Measurements from ENCODE around the gene ACIN1.
"Not testable (repeated sequence)": the region's sequence is repeated elsewhere in the genome, so short reads cannot be mapped to it uniquely, and the experiment has no call there.

ACIN1 gene

DNA sequence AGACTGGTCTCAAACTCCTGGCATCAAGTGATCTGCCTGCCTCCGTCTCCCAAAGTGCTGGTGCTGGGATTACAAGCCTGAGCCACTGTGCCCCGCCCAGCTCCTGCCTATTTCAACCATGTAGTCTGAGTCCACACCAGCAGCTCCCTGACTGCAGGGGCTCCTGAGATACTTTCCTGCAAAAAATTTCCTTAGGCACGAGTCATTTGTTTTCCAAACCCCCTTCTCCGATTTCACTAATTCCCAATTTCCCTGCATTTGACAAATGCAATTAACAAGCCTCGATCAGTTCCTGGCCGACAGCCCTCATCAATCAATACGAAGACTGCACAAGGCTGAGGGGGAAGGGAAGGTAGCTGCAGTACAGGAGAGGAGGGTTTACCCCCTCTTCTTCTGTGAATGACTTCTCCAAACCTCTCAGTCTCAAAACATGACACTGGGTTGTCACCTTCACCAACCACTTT, 70.3 kb downstream of the ACIN1 start:
- Histone ChIP-seq H3K9me3 (ENCODE audit: control insufficient read depth, insufficient read depth, low read length) (no peaks in the 10 kb centered on the region), H3K27me3 (ENCODE audit: control insufficient read depth, insufficient read depth, low read length) (no peaks in the 10 kb centered on the region), H3K4me3 (ENCODE audit: low read length) (no peak overlapping the region), H3K27ac (ENCODE audit: low read length) (no peak overlapping the region), H3K4me1 (ENCODE audit: control insufficient read depth, insufficient read depth, low read length) (no peaks in the 10 kb centered on the region), H3K36me3 (ENCODE audit: control insufficient read depth, insufficient read depth, low read length) (peaks cover 17% of the 10 kb centered on the region)
- DNase-seq (ENCODE audit: low read depth, low spot score) = no peak
- WGBS (ENCODE audit: insufficient coverage, insufficient read length) = 100% methylated on average over 2 of the region's 7 CpGs

DNA sequence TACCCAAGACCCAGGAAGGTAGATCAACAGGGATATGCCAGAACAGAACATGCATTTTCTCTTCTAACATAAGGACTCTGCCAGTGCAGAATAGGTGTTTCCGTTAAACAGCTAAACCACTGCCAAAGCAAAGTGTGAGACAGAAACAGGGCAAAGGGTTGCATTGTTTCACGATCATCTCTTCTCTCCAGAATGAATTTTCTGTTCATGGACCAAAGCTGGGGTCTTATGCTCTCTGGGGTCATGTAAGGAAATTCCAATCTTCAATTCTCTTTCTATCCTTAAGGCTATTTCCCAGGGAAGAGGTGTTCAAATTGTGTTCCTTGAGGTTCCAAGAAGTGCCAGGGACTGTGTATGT, 71.2 kb downstream of the ACIN1 start:
- no peaks in the 10 kb centered on the region for H3K4me1 ChIP-seq (ENCODE audit: control insufficient read depth, insufficient read depth, low read length)
- H3K27ac ChIP-seq (ENCODE audit: low read length) = no peak overlapping the region
- no peaks in the 10 kb centered on the region for H3K9me3 ChIP-seq (ENCODE audit: control insufficient read depth, insufficient read depth, low read length)
- H3K27me3 ChIP-seq (ENCODE audit: control insufficient read depth, insufficient read depth, low read length) = no peaks in the 10 kb centered on the region
- H3K4me3 ChIP-seq (ENCODE audit: low read length) = no peak overlapping the region
- no peak for DNase-seq (ENCODE audit: low read depth, low spot score)
- no CpG with 5 or more reads among the region's 2 CpGs for WGBS (ENCODE audit: insufficient coverage, insufficient read length)
- H3K36me3 ChIP-seq (ENCODE audit: control insufficient read depth, insufficient read depth, low read length) = peaks cover 13% of the 10 kb centered on the region

- H3K9me3 ChIP-seq (ENCODE audit: control insufficient read depth, insufficient read depth, low read length) = no peaks in the 10 kb centered on the region
- no CpG with 5 or more reads among the region's 8 CpGs for WGBS (ENCODE audit: insufficient coverage, insufficient read length)
Observed at GRCh38 chr14:23023022-23023794, 71.7 kb downstream of the ACIN1 start.

GRCh38 chr14:23021889-23022442, 73.0 kb downstream of the ACIN1 start:
- Histone ChIP-seq H3K4me3 (ENCODE audit: low read length) (no peak overlapping the region), H3K27me3 (ENCODE audit: control insufficient read depth, insufficient read depth, low read length) (no peaks in the 10 kb centered on the region), H3K27ac (ENCODE audit: low read length) (no peak overlapping the region), H3K9me3 (ENCODE audit: control insufficient read depth, insufficient read depth, low read length) (no peaks in the 10 kb centered on the region), H3K36me3 (ENCODE audit: control insufficient read depth, insufficient read depth, low read length) (peaks cover 11% of the 10 kb centered on the region), H3K4me1 (ENCODE audit: control insufficient read depth, insufficient read depth, low read length) (no peaks in the 10 kb centered on the region)
- WGBS (ENCODE audit: insufficient coverage, insufficient read length) = no CpG with 5 or more reads among the region's 7 CpGs
- no peak for DNase-seq (ENCODE audit: low read depth, low spot score)

More at GRCh38 chr14:23023022-23023794, 71.7 kb downstream of the ACIN1 start:
- DNase-seq (ENCODE audit: low read depth, low spot score) = no peak
- Histone ChIP-seq H3K36me3 (ENCODE audit: control insufficient read depth, insufficient read depth, low read length) (peaks cover 11% of the 10 kb centered on the region), H3K4me1 (ENCODE audit: control insufficient read depth, insufficient read depth, low read length) (no peaks in the 10 kb centered on the region), H3K27me3 (ENCODE audit: control insufficient read depth, insufficient read depth, low read length) (no peaks in the 10 kb centered on the region), H3K27ac (ENCODE audit: low read length) (no peak overlapping the region), H3K4me3 (ENCODE audit: low read length) (no peak overlapping the region)

DNA sequence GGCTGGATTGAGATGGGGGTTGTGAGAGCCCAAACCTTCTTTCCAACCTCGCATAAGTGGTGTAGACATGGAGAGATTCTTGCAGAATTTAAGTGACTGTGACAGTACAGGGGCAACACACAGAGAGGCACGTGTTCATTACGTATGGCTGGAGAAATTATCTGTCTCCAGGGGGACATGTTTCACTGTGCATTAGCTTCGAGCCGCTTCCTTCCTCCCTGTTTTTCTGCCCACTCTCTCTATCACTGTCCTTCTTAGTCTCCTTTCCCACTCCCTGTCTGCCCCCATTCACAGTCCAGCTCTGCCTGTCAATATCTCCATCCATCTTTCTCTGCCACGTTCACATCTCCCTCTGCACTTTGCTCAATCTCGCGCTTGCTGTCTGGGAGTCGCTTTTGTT, 73.5 kb downstream of the ACIN1 start:
- no peak for DNase-seq (ENCODE audit: low read depth, low spot score)
- H3K4me3 ChIP-seq (ENCODE audit: low read length) = no peak overlapping the region
- H3K27ac ChIP-seq (ENCODE audit: low read length) = no peak overlapping the region
- H3K9me3 ChIP-seq (ENCODE audit: control insufficient read depth, insufficient read depth, low read length) = no peaks in the 10 kb centered on the region
- H3K27me3 ChIP-seq (ENCODE audit: control insufficient read depth, insufficient read depth, low read length) = no peaks in the 10 kb centered on the region
- no CpG with 5 or more reads among the region's 9 CpGs for WGBS (ENCODE audit: insufficient coverage, insufficient read length)
- H3K4me1 ChIP-seq (ENCODE audit: control insufficient read depth, insufficient read depth, low read length) = no peaks in the 10 kb centered on the region
- peaks cover 11% of the 10 kb centered on the region for H3K36me3 ChIP-seq (ENCODE audit: control insufficient read depth, insufficient read depth, low read length)

DNA sequence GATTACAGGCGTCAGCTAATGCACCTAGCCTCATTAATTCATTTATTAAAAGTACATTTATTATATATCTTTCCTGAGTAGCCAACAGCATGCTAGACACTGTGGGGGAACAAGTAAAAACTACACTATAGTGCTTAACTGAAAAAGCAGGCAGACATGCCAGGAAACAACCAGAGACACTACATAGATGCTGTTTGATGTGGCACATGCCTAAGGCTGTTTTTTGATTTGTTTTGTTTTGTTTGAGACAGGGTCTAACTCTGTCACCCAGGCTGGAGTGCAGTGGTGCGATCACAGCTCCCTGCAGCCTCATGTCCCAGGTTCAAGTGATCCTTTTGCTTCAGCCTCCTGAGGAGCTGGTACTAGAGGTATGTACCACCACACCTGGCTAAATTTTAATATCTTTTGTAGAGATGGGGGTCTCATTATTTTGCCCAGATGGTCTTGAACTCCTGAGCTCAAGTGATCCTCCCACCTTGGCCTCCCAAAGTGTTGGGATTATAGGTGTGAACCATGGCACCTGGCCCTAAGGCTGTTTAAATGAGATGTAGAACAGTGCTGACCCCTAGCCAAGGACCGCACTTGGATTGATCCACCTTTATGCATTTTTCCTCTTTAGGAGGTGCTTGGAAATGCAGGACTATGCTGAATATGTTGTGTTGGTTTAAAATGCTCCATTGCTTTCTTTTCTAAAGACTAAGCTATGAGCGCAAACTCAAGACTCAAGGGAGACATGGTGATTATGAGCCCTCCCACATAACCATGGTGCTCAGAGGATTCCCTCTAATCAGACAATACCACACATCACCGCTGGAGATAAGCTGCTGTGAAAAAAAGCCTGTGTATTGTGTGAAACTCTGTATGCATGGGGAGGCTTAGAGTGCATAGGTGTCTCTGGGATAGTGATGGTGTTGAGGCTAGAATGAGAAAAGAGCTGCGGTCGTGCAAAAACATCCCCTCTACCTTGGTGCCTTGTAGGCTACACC, 74.5 kb downstream of the ACIN1 start:
- no CpG with 5 or more reads among the region's 7 CpGs for WGBS (ENCODE audit: insufficient coverage, insufficient read length)
- no peak overlapping the region for H3K4me3 ChIP-seq (ENCODE audit: low read length)
- H3K9me3 ChIP-seq (ENCODE audit: control insufficient read depth, insufficient read depth, low read length) = no peaks in the 10 kb centered on the region
- no peak overlapping the region for H3K27ac ChIP-seq (ENCODE audit: low read length)
- H3K27me3 ChIP-seq (ENCODE audit: control insufficient read depth, insufficient read depth, low read length) = no peaks in the 10 kb centered on the region
- DNase-seq (ENCODE audit: low read depth, low spot score) = no peak
- H3K4me1 ChIP-seq (ENCODE audit: control insufficient read depth, insufficient read depth, low read length) = no peaks in the 10 kb centered on the region
- H3K36me3 ChIP-seq (ENCODE audit: control insufficient read depth, insufficient read depth, low read length) = peaks cover 7% of the 10 kb centered on the region; the same call in 1 of the 2 replicates

GRCh38 chr14:23018107-23018506, 76.8 kb downstream of the ACIN1 start:
- Histone ChIP-seq H3K36me3 (ENCODE audit: control insufficient read depth, insufficient read depth, low read length) (no peaks in the 10 kb centered on the region), H3K9me3 (ENCODE audit: control insufficient read depth, insufficient read depth, low read length) (no peaks in the 10 kb centered on the region), H3K27ac (ENCODE audit: low read length) (no peak overlapping the region), H3K4me3 (ENCODE audit: low read length) (no peak overlapping the region), H3K4me1 (ENCODE audit: control insufficient read depth, insufficient read depth, low read length) (no peaks in the 10 kb centered on the region), H3K27me3 (ENCODE audit: control insufficient read depth, insufficient read depth, low read length) (no peaks in the 10 kb centered on the region)
- DNase-seq (ENCODE audit: low read depth, low spot score) = no peak

DNA sequence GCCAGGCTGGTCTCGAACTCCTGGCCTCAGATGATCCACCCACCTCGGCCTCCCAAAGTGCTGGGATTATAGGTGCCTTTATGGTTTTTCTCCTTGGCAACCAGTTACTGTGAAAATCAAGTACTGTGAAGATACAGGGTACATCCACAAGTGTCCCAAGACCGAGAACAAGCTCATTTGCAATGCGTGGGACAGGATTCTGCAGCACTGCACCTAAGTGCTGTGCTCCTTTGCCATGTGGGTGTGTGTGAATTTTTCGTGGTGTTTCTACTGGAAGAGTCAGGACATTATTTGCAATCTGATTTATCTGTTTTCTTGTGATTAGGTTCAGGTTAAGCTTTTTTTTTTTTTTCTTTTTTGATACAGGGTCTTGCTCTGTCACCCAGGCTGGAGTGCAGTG, 77.8 kb downstream of the ACIN1 start:
- no peak for DNase-seq (ENCODE audit: low read depth, low spot score)
- H3K4me3 ChIP-seq (ENCODE audit: low read length) = no peak overlapping the region
- no CpG with 5 or more reads among the region's 5 CpGs for WGBS (ENCODE audit: insufficient coverage, insufficient read length)
- no peaks in the 10 kb centered on the region for H3K36me3 ChIP-seq (ENCODE audit: control insufficient read depth, insufficient read depth, low read length)
- H3K4me1 ChIP-seq (ENCODE audit: control insufficient read depth, insufficient read depth, low read length) = no peaks in the 10 kb centered on the region
- H3K27me3 ChIP-seq (ENCODE audit: control insufficient read depth, insufficient read depth, low read length) = no peaks in the 10 kb centered on the region
- no peaks in the 10 kb centered on the region for H3K9me3 ChIP-seq (ENCODE audit: control insufficient read depth, insufficient read depth, low read length)
- H3K27ac ChIP-seq (ENCODE audit: low read length) = no peak overlapping the region

DNA sequence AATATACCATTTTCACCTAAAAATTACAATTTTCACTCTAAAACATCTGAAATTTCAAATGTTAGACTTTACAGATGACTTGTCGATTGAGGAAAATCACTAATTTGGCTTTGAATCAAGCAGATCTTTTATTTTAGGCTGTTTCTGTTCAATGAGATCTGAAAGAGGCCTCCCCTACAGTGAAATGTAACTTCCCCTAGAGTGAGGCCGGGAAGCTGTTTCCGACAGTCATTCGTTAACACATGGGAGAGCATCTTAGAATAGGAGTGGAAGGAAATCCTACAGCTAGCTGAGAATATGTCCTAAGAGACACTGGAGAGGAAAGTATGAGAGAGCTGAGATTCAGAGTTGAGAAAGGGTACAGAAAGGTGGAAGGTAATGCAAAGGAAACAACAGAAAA, 79.3 kb downstream of the ACIN1 start:
- Histone ChIP-seq H3K36me3 (ENCODE audit: control insufficient read depth, insufficient read depth, low read length) (no peaks in the 10 kb centered on the region), H3K27me3 (ENCODE audit: control insufficient read depth, insufficient read depth, low read length) (no peaks in the 10 kb centered on the region), H3K9me3 (ENCODE audit: control insufficient read depth, insufficient read depth, low read length) (no peaks in the 10 kb centered on the region), H3K4me1 (ENCODE audit: control insufficient read depth, insufficient read depth, low read length) (no peaks in the 10 kb centered on the region), H3K27ac (ENCODE audit: low read length) (no peak overlapping the region), H3K4me3 (ENCODE audit: low read length) (no peak overlapping the region)
- no peak for DNase-seq (ENCODE audit: low read depth, low spot score)
- no CpG with 5 or more reads among the region's 4 CpGs for WGBS (ENCODE audit: insufficient coverage, insufficient read length)

DNA sequence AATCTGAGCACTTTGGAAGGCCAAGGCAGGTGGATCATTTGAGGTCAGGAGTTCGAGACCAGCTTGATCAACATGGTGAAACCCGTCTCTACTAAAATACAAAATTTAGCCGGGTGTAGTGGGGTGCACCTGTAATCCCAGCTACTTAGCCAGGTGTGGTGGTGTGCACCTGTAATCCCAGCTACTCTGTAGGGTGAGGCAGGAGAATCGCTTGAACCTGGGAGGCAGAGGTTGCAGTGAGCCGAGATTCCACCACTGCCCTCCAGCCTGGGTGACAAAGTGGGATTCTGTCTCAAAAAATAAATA, 81.2 kb downstream of the ACIN1 start:
- WGBS (ENCODE audit: insufficient coverage, insufficient read length) = no CpG with 5 or more reads among the region's 5 CpGs
- H3K27me3 ChIP-seq (ENCODE audit: control insufficient read depth, insufficient read depth, low read length); H3K36me3 ChIP-seq (ENCODE audit: control insufficient read depth, insufficient read depth, low read length); H3K4me3 ChIP-seq (ENCODE audit: low read length); H3K9me3 ChIP-seq (ENCODE audit: control insufficient read depth, insufficient read depth, low read length); DNase-seq (ENCODE audit: low read depth, low spot score); H3K27ac ChIP-seq (ENCODE audit: low read length); H3K4me1 ChIP-seq (ENCODE audit: control insufficient read depth, insufficient read depth, low read length): not testable (repeated sequence)
